ENCODE measurements around the gene NEB. TPM values are rescaled to one million over a fixed set of nuclear protein-coding genes. Genes with fewer than 3 reads are reported as not detected.

NEB gene
- polyA plus RNA-seq, 1 donor, result 1,512 TPM

GRCh38 chr2:151472966-151473365 is 261.3 kb downstream of the NEB start:
- DNase-seq, result no peak

- no peak for DNase-seq
Measured at GRCh38 chr2:151470556-151470955, 263.7 kb downstream of the NEB start.

DNA sequence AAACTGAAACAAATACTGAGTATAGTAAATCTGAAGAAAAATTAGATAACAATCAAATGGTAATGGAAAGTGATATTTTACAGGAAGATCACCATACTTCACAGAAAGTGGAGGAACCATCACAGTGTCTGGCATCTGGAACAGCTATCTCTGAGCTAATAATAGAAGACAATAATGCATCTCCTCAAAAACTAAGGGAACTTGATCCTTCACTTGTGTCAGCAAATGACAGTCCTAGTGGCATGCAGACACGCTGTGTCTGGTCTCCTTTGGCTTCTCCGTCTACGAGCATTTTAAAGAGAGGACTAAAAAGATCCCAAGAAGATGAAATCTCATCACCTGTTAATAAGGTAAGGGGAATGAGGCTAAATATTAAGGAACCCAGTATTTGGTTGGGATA is 268.5 kb downstream of the NEB start:
- no peak for DNase-seq

GRCh38 chr2:151459358-151459757 is 274.9 kb downstream of the NEB start:
- peak; percentile 23 for DNase-seq

DNA sequence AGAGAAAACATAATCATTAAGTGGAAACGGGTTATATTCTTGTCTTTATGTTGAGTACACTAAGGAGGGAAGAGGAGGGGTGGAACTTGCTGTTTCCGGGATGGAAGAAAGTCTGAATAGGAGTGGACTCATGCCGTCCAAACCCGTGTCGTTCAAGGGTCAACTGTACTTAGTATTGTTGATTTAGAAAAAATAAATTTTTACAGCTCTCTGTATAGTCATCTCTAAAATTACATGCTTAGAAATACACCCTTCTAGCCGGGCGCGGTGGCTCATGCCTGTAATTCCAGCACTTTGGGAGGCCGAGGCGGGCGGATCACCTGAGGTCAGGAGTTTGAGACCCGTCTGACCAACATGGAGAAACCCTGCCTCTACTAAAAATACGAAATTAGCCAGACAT is 295.1 kb downstream of the NEB start:
- no peak for DNase-seq

- DNase-seq, result no peak
Measured at GRCh38 chr2:151438506-151438905, 295.8 kb downstream of the NEB start.

DNA sequence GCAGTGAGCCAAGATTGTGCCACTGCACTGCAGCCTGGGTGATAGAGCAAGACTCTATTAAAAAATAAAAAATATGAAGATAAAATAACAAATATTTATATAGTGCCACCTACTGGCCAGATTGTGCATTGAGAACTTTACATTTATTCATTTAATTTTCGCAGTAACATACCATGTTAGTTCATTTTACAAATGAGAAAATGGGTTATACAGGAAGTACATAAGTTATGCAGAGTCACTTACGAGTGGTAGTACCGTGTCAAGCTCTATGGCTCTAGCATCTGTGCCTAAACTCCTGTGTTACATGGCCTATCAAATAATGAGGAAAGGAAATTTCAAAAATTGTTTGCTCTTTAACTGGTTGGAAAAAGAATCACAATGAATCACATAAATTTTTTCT is 296.6 kb downstream of the NEB start:
- peak; percentile 2 for DNase-seq

Other genes with a start within 250 kb of the NEB start
- gene ARL5A, start 93.9 kb upstream of the NEB start, polyA plus RNA-seq (ENCODE audit: insufficient read length), result 20.3 TPM

Measured in hindlimb muscle (tissue), 1 donor.